Keratinocyte (primary cell): ENCODE measurements around the gene INTS14. TPM values are rescaled to one million over a fixed set of nuclear protein-coding genes. Genes with fewer than 3 reads are reported as not detected.
"Not testable (repeated sequence)": the region's sequence is repeated elsewhere in the genome, so short reads cannot be mapped to it uniquely, and the experiment has no call there.

Experiments used
- DNase-seq: peaks from one replicate; pipeline ENCODE4 v3.0.0-alpha.2; 2011; ENCODE audit warnings: low read depth, missing footprints, low spot score
- FAIRE-seq: peaks from 2 replicates; lab custom pipeline; 2011; peaks lifted over from hg19 to GRCh38; lab: Jason Lieb, UNC
- H2AFZ ChIP-seq: 2 replicates; pipeline ENCODE4 v1.6.0; 2012; ENCODE audit warnings: low read length, control low read depth, inconsistent platforms; ENCODE audit not compliant: control insufficient read depth
- H3K27ac ChIP-seq: 2 replicates; pipeline ENCODE4 v1.5.1; 2011; ENCODE audit warnings: low read length; ENCODE audit not compliant: control insufficient read depth, insufficient read depth
- H3K27me3 ChIP-seq: 3 replicates; pipeline ENCODE4 v1.6.0; 2011; ENCODE audit warnings: low read length; ENCODE audit not compliant: control insufficient read depth, insufficient read depth; ENCODE audit errors: extremely low read depth
- H3K36me3 ChIP-seq, 2 experiments: 2 replicates in 1 of 2; 3 replicates in 1 of 2; pipeline ENCODE4 v1.5.1; 2011; ENCODE audit warnings: low read length in 2 of 2, mild to moderate bottlenecking in 1 of 2; ENCODE audit not compliant: control insufficient read depth in 2 of 2, insufficient read depth in 2 of 2; ENCODE audit errors: extremely low read depth in 1 of 2
- H3K4me1 ChIP-seq: 3 replicates; pipeline ENCODE4 v1.5.1; 2011; ENCODE audit warnings: low read length; ENCODE audit not compliant: control insufficient read depth, insufficient read depth; ENCODE audit errors: extremely low read depth
- H3K4me2 ChIP-seq: 3 replicates; pipeline ENCODE4 v1.6.0; 2011; ENCODE audit warnings: low read depth, low read length; ENCODE audit not compliant: control insufficient read depth, insufficient read depth; ENCODE audit errors: extremely low read depth
- H3K4me3 ChIP-seq, 3 experiments: fragments of 200-600 bp in 1 of 3; sonication (generic) in 1 of 3; 2 replicates in 2 of 3; 3 replicates in 1 of 3; pipeline ENCODE4 v1.5.1; 2011 to 2016; ENCODE audit warnings: low read length in 3 of 3, mild to moderate bottlenecking in 3 of 3, control low read depth in 2 of 3, inconsistent platforms in 1 of 3, low read depth in 1 of 3, mixed read lengths in 1 of 3, mixed run types in 1 of 3, moderate library complexity in 1 of 3; ENCODE audit not compliant: control insufficient read depth in 2 of 3, insufficient read depth in 2 of 3; ENCODE audit errors: extremely low read depth in 1 of 3
- H3K79me2 ChIP-seq: 2 replicates; pipeline ENCODE4 v1.6.0; 2012; ENCODE audit warnings: low read length; ENCODE audit not compliant: control insufficient read depth, insufficient read depth
- H3K9ac ChIP-seq: 3 replicates; pipeline ENCODE4 v1.6.0; 2011; ENCODE audit warnings: low read length; ENCODE audit not compliant: control insufficient read depth, insufficient read depth; ENCODE audit errors: extremely low read depth
- H3K9me1 ChIP-seq: 3 replicates; pipeline ENCODE4 v1.6.0; 2011; ENCODE audit warnings: low read length; ENCODE audit not compliant: control insufficient read depth, insufficient read depth; ENCODE audit errors: extremely low read depth
- H3K9me3 ChIP-seq: 2 replicates; pipeline ENCODE4 v1.5.1; 2012; ENCODE audit warnings: low read depth, low read length; ENCODE audit not compliant: control insufficient read depth
- H4K20me1 ChIP-seq: 3 replicates; pipeline ENCODE4 v1.6.0; 2011; ENCODE audit warnings: low read length; ENCODE audit not compliant: control insufficient read depth, insufficient read depth; ENCODE audit errors: extremely low read depth
- EZH2 ChIP-seq: IDR thresholded peaks from one replicate; pipeline ENCODE4 v1.6.1; 2012; ENCODE audit warnings: inconsistent platforms, mild to moderate bottlenecking, low read length, moderate library complexity
- dilution Hi-C: fragments of 300-500 bp; cut with MboI; formaldehyde crosslinking; loops from one replicate; pipeline ENCODE4 v1.7.0; 2020; ENCODE audit warnings: low sequenced_read_pairs; ENCODE audit not compliant: extremely low pct_ligation_motif_present
- polyA plus RNA-seq, 5 experiments: library from polyadenylated mRNA; depleted of rRNA in 3 of 5; stranded (reverse) in 3 of 5; stranded (forward) in 1 of 5; unstranded in 1 of 5; fragments of >200 nt; gene quantifications; 1 replicate in 1 of 5; 2 replicates in 3 of 5; 3 replicates in 1 of 5; pipeline versions ENCODE4 v1.2.1 to v1.2.3, GENCODE V29; 2011 to 2012; ENCODE audit warnings: missing spikeins in 2 of 5, low read depth in 1 of 5, low replicate concordance in 1 of 5
- TF ChIP-seq, protein P1 (sequence below), 3 experiments: IDR thresholded peaks in 1 of 3; conservative IDR thresholded peaks in 1 of 3; optimal IDR thresholded peaks in 1 of 3; 2 replicates in 2 of 3; 3 replicates in 1 of 3; pipeline versions ENCODE3 to v1.5.1; 2011; ENCODE audit warnings: low read length in 3 of 3, mild to moderate bottlenecking in 3 of 3, moderate library complexity in 2 of 3, control low read depth in 1 of 3, inconsistent platforms in 1 of 3; ENCODE audit not compliant: insufficient read depth in 2 of 3; ENCODE audit errors: extremely low read depth in 1 of 3

The INTS14 gene
- polyA plus RNA-seq, 1 donor (not counting 4 experiments of a cell fraction or from before 2014, with no cell fraction given) = 51.0 TPM

DNA sequence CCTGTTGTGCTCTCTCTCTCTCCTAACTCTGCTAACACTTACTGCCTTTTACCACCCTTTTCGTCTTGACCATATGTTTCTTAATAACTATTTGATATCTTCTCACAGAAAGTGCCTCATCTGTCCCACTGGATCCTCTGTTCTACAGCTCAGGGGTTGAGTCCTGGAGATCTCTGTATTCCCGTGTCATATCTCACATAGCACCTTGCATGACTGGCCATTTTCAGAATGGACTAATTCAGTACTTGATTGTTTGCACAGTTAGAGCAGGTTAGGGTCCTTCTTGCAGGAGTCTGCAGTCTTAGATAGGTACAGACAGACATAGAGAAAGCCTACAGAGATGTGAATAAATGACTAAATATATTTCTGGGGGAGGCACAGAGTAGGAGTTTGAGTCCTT lies 59.7 kb downstream of the INTS14 start:
- no peaks in the 10 kb centered on the region for H3K9me3 ChIP-seq
- no peak for DNase-seq
- H3K4me3 ChIP-seq = no peak overlapping the region
- H4K20me1 ChIP-seq = no peaks in the 10 kb centered on the region
- TF ChIP-seq, protein P1, sequence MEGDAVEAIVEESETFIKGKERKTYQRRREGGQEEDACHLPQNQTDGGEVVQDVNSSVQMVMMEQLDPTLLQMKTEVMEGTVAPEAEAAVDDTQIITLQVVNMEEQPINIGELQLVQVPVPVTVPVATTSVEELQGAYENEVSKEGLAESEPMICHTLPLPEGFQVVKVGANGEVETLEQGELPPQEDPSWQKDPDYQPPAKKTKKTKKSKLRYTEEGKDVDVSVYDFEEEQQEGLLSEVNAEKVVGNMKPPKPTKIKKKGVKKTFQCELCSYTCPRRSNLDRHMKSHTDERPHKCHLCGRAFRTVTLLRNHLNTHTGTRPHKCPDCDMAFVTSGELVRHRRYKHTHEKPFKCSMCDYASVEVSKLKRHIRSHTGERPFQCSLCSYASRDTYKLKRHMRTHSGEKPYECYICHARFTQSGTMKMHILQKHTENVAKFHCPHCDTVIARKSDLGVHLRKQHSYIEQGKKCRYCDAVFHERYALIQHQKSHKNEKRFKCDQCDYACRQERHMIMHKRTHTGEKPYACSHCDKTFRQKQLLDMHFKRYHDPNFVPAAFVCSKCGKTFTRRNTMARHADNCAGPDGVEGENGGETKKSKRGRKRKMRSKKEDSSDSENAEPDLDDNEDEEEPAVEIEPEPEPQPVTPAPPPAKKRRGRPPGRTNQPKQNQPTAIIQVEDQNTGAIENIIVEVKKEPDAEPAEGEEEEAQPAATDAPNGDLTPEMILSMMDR (optimal IDR thresholded peaks at IDR 0.05 in 1 of 3, IDR thresholded peaks at IDR 0.05 in 1 of 3, conservative IDR thresholded peaks at IDR 0.05 in 1 of 3; ENCODE audit: extremely low read depth in 1 of 3, insufficient read depth in 2 of 3, low read length in 3 of 3) = no peak
- TF ChIP-seq EZH2 = no peak
- no peak overlapping the region for H3K9ac ChIP-seq
- no peaks in the 10 kb centered on the region for H3K27me3 ChIP-seq
- H3K79me2 ChIP-seq = peaks cover 39% of the 10 kb centered on the region
- H3K4me1 ChIP-seq = no peaks in the 10 kb centered on the region
- no peak overlapping the region for H3K27ac ChIP-seq
- FAIRE-seq = no peak
- no peak overlapping the region for H3K4me2 ChIP-seq
- no peaks in the 10 kb centered on the region for H3K9me1 ChIP-seq
- H2AFZ ChIP-seq = no peak overlapping the region
- dilution Hi-C loops = no loop called here
- peaks cover 0 to 4% of the 10 kb centered on the region in 2 experiments for H3K36me3 ChIP-seq

DNA sequence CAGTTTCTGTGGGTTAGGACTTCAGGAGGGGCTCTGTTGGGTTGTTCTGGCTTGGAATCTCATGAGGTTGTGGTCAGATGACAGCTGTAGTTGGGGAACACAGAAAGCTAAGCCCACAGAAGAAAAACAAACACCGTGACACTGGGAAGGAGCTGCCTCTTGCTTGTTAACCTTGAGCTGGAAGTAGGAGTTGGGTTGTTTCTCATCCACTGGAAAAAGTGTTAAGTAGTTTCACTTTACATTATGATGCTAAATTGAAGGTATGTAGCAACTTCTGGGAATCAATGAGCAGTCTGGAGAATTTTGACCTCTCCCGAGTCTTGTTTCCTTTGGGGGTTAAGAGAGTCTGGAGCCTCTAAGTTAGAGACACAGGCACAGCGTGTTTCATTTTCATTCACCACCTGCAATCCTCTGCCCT lies 60.2 kb downstream of the INTS14 start:
- Histone ChIP-seq H2AFZ (no peak overlapping the region), H3K79me2 (peaks cover 43% of the 10 kb centered on the region), H3K36me3 (peaks cover 0 to 4% of the 10 kb centered on the region in 2 experiments), H3K9me3 (no peaks in the 10 kb centered on the region), H3K4me3 (no peak overlapping the region), H3K27ac (no peak overlapping the region), H4K20me1 (no peaks in the 10 kb centered on the region), H3K4me1 (no peaks in the 10 kb centered on the region), H3K9ac (no peak overlapping the region), H3K4me2 (no peak overlapping the region), H3K27me3 (no peaks in the 10 kb centered on the region), H3K9me1 (no peaks in the 10 kb centered on the region)
- no peak for FAIRE-seq
- DNase-seq = no peak
- TF ChIP-seq EZH2 = no peak
- TF ChIP-seq, protein P1 (optimal IDR thresholded peaks at IDR 0.05 in 1 of 3, IDR thresholded peaks at IDR 0.05 in 1 of 3, conservative IDR thresholded peaks at IDR 0.05 in 1 of 3; ENCODE audit: extremely low read depth in 1 of 3, insufficient read depth in 2 of 3, low read length in 3 of 3) = no peak
- dilution Hi-C loops = no loop called here

GRCh38 chr15:65549288-65549687 lies 61.6 kb downstream of the INTS14 start:
- not testable (repeated sequence) for H3K27ac ChIP-seq, FAIRE-seq, H3K9me1 ChIP-seq

More at GRCh38 chr15:65549288-65549687, 61.6 kb downstream of the INTS14 start:
- H2AFZ ChIP-seq, DNase-seq, H3K4me1 ChIP-seq, H3K4me2 ChIP-seq, dilution Hi-C loops, H3K9me3 ChIP-seq, H3K27me3 ChIP-seq, H4K20me1 ChIP-seq, H3K4me3 ChIP-seq, H3K36me3 ChIP-seq, H3K9ac ChIP-seq: not testable (repeated sequence)
- H3K79me2 ChIP-seq = peaks cover 52% of the 10 kb centered on the region
